DOHH2 (cell line): ENCODE results near the gene ADAM19.

Experiments used
- H3F3A ChIP-seq: fragments of 200-600 bp; sonication (generic), shearing (Covaris generic); 2 replicates; pipeline ENCODE4 v1.6.0; 2016; ENCODE audit warnings: antibody characterized with exemption, mild to moderate bottlenecking; ENCODE audit not compliant: control insufficient read depth, insufficient read depth
- H3K27ac ChIP-seq: fragments of 200-600 bp; sonication (generic); 2 replicates; pipeline ENCODE4 v1.5.1; 2014; ENCODE audit warnings: low read depth, mild to moderate bottlenecking, low read length, moderate library complexity
- H3K27me3 ChIP-seq: fragments of 200-600 bp; sonication (generic); 2 replicates; pipeline ENCODE4 v1.6.1; 2014; ENCODE audit warnings: mild to moderate bottlenecking, low read length, mixed read lengths; ENCODE audit not compliant: control insufficient read depth
- H3K36me3 ChIP-seq: fragments of 200-600 bp; sonication (generic); 2 replicates; pipeline ENCODE4 v1.6.1; 2014; ENCODE audit warnings: mild to moderate bottlenecking, low read length, moderate library complexity, mixed read lengths; ENCODE audit not compliant: control insufficient read depth
- H3K4me1 ChIP-seq: fragments of 200-600 bp; sonication (generic); 2 replicates; pipeline ENCODE4 v1.6.1; 2014; ENCODE audit warnings: mild to moderate bottlenecking, low read length, mixed read lengths; ENCODE audit not compliant: control insufficient read depth
- H3K4me2 ChIP-seq: fragments of 200-600 bp; sonication (generic); 2 replicates; pipeline ENCODE4 v1.6.0; 2014; ENCODE audit warnings: mild to moderate bottlenecking, low read length, moderate library complexity
- H3K4me3 ChIP-seq: fragments of 200-600 bp; sonication (generic); 2 replicates; pipeline ENCODE4 v1.5.1; 2014; ENCODE audit warnings: mild to moderate bottlenecking, low read length, mixed read lengths
- H3K79me2 ChIP-seq: fragments of 200-600 bp; sonication (generic); 2 replicates; pipeline ENCODE4 v1.6.1; 2014; ENCODE audit warnings: mild to moderate bottlenecking, low read length, mixed read lengths; ENCODE audit not compliant: control insufficient read depth
- H3K9me2 ChIP-seq: fragments of 200-600 bp; sonication (generic); replicated peaks from 2 replicates; pipeline ENCODE4 v1.6.1; 2014; ENCODE audit warnings: mild to moderate bottlenecking, low read length, mixed read lengths; ENCODE audit not compliant: control insufficient read depth
- H3K9me3 ChIP-seq: fragments of 200-600 bp; sonication (generic); 2 replicates; pipeline ENCODE4 v1.6.1; 2014; ENCODE audit warnings: antibody characterized with exemption, low read length, mixed read lengths; ENCODE audit not compliant: control insufficient read depth, insufficient read depth
- H4K20me1 ChIP-seq: fragments of 200-600 bp; sonication (generic); 2 replicates; pipeline ENCODE4 v1.6.0; 2014; ENCODE audit warnings: low read depth, mild to moderate bottlenecking, antibody characterized with exemption, low read length, moderate library complexity; ENCODE audit not compliant: control insufficient read depth, insufficient read depth
- CTCF ChIP-seq: fragments of 200-600 bp; sonication (generic); IDR thresholded peaks from one replicate; pipeline ENCODE4 v1.5.1; 2014; ENCODE audit warnings: antibody characterized with exemption, mild to moderate bottlenecking, low read depth, low read length; ENCODE audit not compliant: poor library complexity, severe bottlenecking
- EZH2phosphoT487 ChIP-seq: fragments of 200-600 bp; sonication (generic); IDR thresholded peaks from 2 replicates; pipeline ENCODE4 v1.6.1; 2017; ENCODE audit warnings: borderline replicate concordance, mild to moderate bottlenecking, antibody characterized with exemption, low read length, moderate library complexity, mixed read lengths

The ADAM19 gene

GRCh38 chr5:157516626-157517325, 58.8 kb downstream of the ADAM19 start:
- H3K9me2 ChIP-seq, result no peaks in the 10 kb centered on the region
- TF ChIP-seq EZH2phosphoT487 (no peak), CTCF (no peak)
- peaks cover 96% of the 10 kb centered on the region for H3K36me3 ChIP-seq
- H3K4me3 ChIP-seq, result no peak overlapping the region
- no peaks in the 10 kb centered on the region; the same call in 1 of the 2 replicates for H3F3A ChIP-seq
- H3K9me3 ChIP-seq, result no peaks in the 10 kb centered on the region
- H3K79me2 ChIP-seq, result peaks cover 1% of the 10 kb centered on the region
- no peak overlapping the region for H3K4me2 ChIP-seq
- peaks cover 18% of the 10 kb centered on the region for H3K4me1 ChIP-seq
- H3K27ac ChIP-seq, result no peak overlapping the region
- no peaks in the 10 kb centered on the region for H4K20me1 ChIP-seq
- no peaks in the 10 kb centered on the region for H3K27me3 ChIP-seq

GRCh38 chr5:157516006-157516405, 59.6 kb downstream of the ADAM19 start:
- Histone ChIP-seq H3K4me2 (no peak overlapping the region), H3K36me3 (peaks cover 96% of the 10 kb centered on the region), H3K79me2 (no peaks in the 10 kb centered on the region; the same call in 1 of the 2 replicates)

GRCh38 chr5:157514974-157515373, 60.6 kb downstream of the ADAM19 start:
- H3K27me3 ChIP-seq, result no peaks in the 10 kb centered on the region
- peaks cover 9% of the 10 kb centered on the region for H3F3A ChIP-seq
- H3K9me2 ChIP-seq, result no peaks in the 10 kb centered on the region
- peaks cover 36% of the 10 kb centered on the region for H3K4me1 ChIP-seq
- H3K79me2 ChIP-seq, result no peaks in the 10 kb centered on the region
- no peak for TF ChIP-seq EZH2phosphoT487
- no peak for TF ChIP-seq CTCF
- no peaks in the 10 kb centered on the region for H4K20me1 ChIP-seq
- H3K27ac ChIP-seq, result no peak overlapping the region
- H3K4me2 ChIP-seq, result no peak overlapping the region
- H3K36me3 ChIP-seq, result peaks cover 97% of the 10 kb centered on the region
- H3K9me3 ChIP-seq, result no peaks in the 10 kb centered on the region
- no peak overlapping the region for H3K4me3 ChIP-seq

More at GRCh38 chr5:157516006-157516405, 59.6 kb downstream of the ADAM19 start:
- Histone ChIP-seq H3K27me3 (no peaks in the 10 kb centered on the region), H3K9me3 (no peaks in the 10 kb centered on the region), H3K9me2 (no peaks in the 10 kb centered on the region), H4K20me1 (no peaks in the 10 kb centered on the region), H3F3A (peaks cover 5% of the 10 kb centered on the region), H3K4me1 (peaks cover 25% of the 10 kb centered on the region), H3K4me3 (no peak overlapping the region), H3K27ac (no peak overlapping the region)
- TF ChIP-seq CTCF, result no peak
- TF ChIP-seq EZH2phosphoT487, result no peak
